TTC549 (cell line): ENCODE measurements around the gene CADM1.

ENCODE experiments used
- FAIRE-seq: peaks from 2 replicates; lab custom pipeline; 2012; peaks lifted over from hg19 to GRCh38; lab: Jason Lieb, UNC

The CADM1 gene

GRCh38 chr11:115504276-115505158 lies at the start of gene CADM1:
TSS of gene CADM1 (minus strand) at chr11:115504415.
- no peak for FAIRE-seq

- no peak for FAIRE-seq
Measured at GRCh38 chr11:115552773-115553438, 48.7 kb upstream of the CADM1 start.

GRCh38 chr11:115552151-115552772 lies 48.0 kb upstream of the CADM1 start:
- FAIRE-seq = no peak

GRCh38 chr11:115550291-115551059 lies 46.3 kb upstream of the CADM1 start:
- no peak for FAIRE-seq

GRCh38 chr11:115548878-115549528 lies 44.8 kb upstream of the CADM1 start:
- FAIRE-seq = no peak

- FAIRE-seq = no peak
Measured at GRCh38 chr11:115545581-115546210, 41.5 kb upstream of the CADM1 start.

GRCh38 chr11:115544422-115544948 lies 40.3 kb upstream of the CADM1 start:
- no peak for FAIRE-seq

- FAIRE-seq = no peak
Measured at GRCh38 chr11:115541518-115541917, 37.3 kb upstream of the CADM1 start.

GRCh38 chr11:115539844-115540243 lies 35.6 kb upstream of the CADM1 start:
- FAIRE-seq = no peak

- no peak for FAIRE-seq
Measured at GRCh38 chr11:115535781-115536180, 31.6 kb upstream of the CADM1 start.

GRCh38 chr11:115530752-115531151 lies 26.5 kb upstream of the CADM1 start:
- FAIRE-seq = no peak

- FAIRE-seq = no peak
Measured at GRCh38 chr11:115528225-115528624, 24.0 kb upstream of the CADM1 start.

- no peak for FAIRE-seq
Measured at GRCh38 chr11:115527534-115528125, 23.4 kb upstream of the CADM1 start.

GRCh38 chr11:115525531-115526006 lies 21.4 kb upstream of the CADM1 start:
- no peak for FAIRE-seq

GRCh38 chr11:115524572-115524971 lies 20.4 kb upstream of the CADM1 start:
- no peak for FAIRE-seq

GRCh38 chr11:115523727-115524399 lies 19.6 kb upstream of the CADM1 start:
- FAIRE-seq = no peak

- FAIRE-seq = no peak
Measured at GRCh38 chr11:115522302-115522701, 18.1 kb upstream of the CADM1 start.

- FAIRE-seq = no peak
Measured at GRCh38 chr11:115521825-115522224, 17.6 kb upstream of the CADM1 start.

GRCh38 chr11:115518983-115519628 lies 14.9 kb upstream of the CADM1 start:
- no peak for FAIRE-seq
